ENCODE measurements around the gene CDK19.

GRCh38 chr6:110760589-110760988 is 54.7 kb downstream of the CDK19 start:
- TF ChIP-seq, protein P1, sequence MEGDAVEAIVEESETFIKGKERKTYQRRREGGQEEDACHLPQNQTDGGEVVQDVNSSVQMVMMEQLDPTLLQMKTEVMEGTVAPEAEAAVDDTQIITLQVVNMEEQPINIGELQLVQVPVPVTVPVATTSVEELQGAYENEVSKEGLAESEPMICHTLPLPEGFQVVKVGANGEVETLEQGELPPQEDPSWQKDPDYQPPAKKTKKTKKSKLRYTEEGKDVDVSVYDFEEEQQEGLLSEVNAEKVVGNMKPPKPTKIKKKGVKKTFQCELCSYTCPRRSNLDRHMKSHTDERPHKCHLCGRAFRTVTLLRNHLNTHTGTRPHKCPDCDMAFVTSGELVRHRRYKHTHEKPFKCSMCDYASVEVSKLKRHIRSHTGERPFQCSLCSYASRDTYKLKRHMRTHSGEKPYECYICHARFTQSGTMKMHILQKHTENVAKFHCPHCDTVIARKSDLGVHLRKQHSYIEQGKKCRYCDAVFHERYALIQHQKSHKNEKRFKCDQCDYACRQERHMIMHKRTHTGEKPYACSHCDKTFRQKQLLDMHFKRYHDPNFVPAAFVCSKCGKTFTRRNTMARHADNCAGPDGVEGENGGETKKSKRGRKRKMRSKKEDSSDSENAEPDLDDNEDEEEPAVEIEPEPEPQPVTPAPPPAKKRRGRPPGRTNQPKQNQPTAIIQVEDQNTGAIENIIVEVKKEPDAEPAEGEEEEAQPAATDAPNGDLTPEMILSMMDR (conservative IDR thresholded peaks at IDR 0.05 in 1 of 2, IDR thresholded peaks at IDR 0.05 in 1 of 2; ENCODE audit: low read depth in 1 of 2, low read length in 2 of 2), result no peak
- TF ChIP-seq EZH2 (IDR thresholded peaks at IDR 0.05; ENCODE audit: low read length, missing control alignments), result no peak
